Activated T-cell treated with anti-CD3 and anti-CD28 coated beads, Interleukin-2, amount 50 U/mL, for 24 hours (primary cell): ENCODE data around the gene PCDHA1.
"Not testable (repeated sequence)": the region's sequence is repeated elsewhere in the genome, so short reads cannot be mapped to it uniquely, and the experiment has no call there.

Source experiments
- DNase-seq: peaks from one replicate; pipeline ENCODE4 v3.0.0-alpha.2; 2020
- H3K27ac Mint-ChIP-seq: 2 replicates; pipeline ENCODE4 v1.8.0; 2020; ENCODE audit warnings: mild to moderate bottlenecking, mixed read lengths
- H3K27me3 Mint-ChIP-seq: 2 replicates; pipeline ENCODE4 v1.8.0; 2020; ENCODE audit warnings: mixed read lengths
- H3K36me3 Mint-ChIP-seq: 2 replicates; pipeline ENCODE4 v1.8.0; 2020; ENCODE audit warnings: low read depth, mixed read lengths
- H3K4me1 Mint-ChIP-seq: 2 replicates; pipeline ENCODE4 v1.8.0; 2020; ENCODE audit warnings: low read depth, mixed read lengths
- H3K4me3 Mint-ChIP-seq: 2 replicates; pipeline ENCODE4 v1.8.0; 2020; ENCODE audit warnings: mild to moderate bottlenecking, moderate library complexity, mixed read lengths
- H3K9me3 Mint-ChIP-seq: 2 replicates; pipeline ENCODE4 v1.8.0; 2020; ENCODE audit warnings: mixed read lengths

Gene PCDHA1

GRCh38 chr5:140857177-140857986, 71.4 kb downstream of the PCDHA1 start:
- no peaks in the 10 kb centered on the region for H3K36me3 Mint-ChIP-seq
- no peak overlapping the region for H3K27ac Mint-ChIP-seq
- peaks cover 43% of the 10 kb centered on the region for H3K27me3 Mint-ChIP-seq
- DNase-seq: no peak
- H3K4me3 Mint-ChIP-seq: no peak overlapping the region
- H3K9me3 Mint-ChIP-seq: peaks cover 16% of the 10 kb centered on the region
- H3K4me1 Mint-ChIP-seq: no peaks in the 10 kb centered on the region

GRCh38 chr5:140857987-140858240, 72.0 kb downstream of the PCDHA1 start:
- H3K27ac Mint-ChIP-seq: no peak overlapping the region
- DNase-seq: no peak
- peaks cover 47% of the 10 kb centered on the region for H3K27me3 Mint-ChIP-seq
- H3K4me1 Mint-ChIP-seq: no peaks in the 10 kb centered on the region
- no peaks in the 10 kb centered on the region for H3K36me3 Mint-ChIP-seq
- H3K4me3 Mint-ChIP-seq: no peak overlapping the region
- peaks cover 18% of the 10 kb centered on the region for H3K9me3 Mint-ChIP-seq

- H3K4me1 Mint-ChIP-seq: no peaks in the 10 kb centered on the region
- peaks cover 39% of the 10 kb centered on the region for H3K27me3 Mint-ChIP-seq
- H3K36me3 Mint-ChIP-seq: no peaks in the 10 kb centered on the region
- H3K4me3 Mint-ChIP-seq: no peak overlapping the region
- no peak overlapping the region for H3K27ac Mint-ChIP-seq
- H3K9me3 Mint-ChIP-seq: peaks cover 19% of the 10 kb centered on the region
- DNase-seq: no peak
These were observed 76.7 kb downstream of the PCDHA1 start for GRCh38 chr5:140862441-140863295.

GRCh38 chr5:140868721-140869554, 83.0 kb downstream of the PCDHA1 start, which contains the start of gene PCDHA11:
TSS of gene PCDHA11 (plus strand) at chr5:140868957. CDS start at chr5:140869104, 147 bp downstream.
- Mint-ChIP-seq H3K4me1 (no peaks in the 10 kb centered on the region), H3K27ac (no peak within 1 kb of the TSS), H3K9me3 (peaks cover 16% of the 10 kb centered on the region), H3K4me3 (no peak within 1 kb of the TSS), H3K27me3 (peaks cover 44% of the 10 kb centered on the region), H3K36me3 (peaks cover 7% of the 10 kb centered on the region)
- no peak for DNase-seq

GRCh38 chr5:140869555-140869886, 83.6 kb downstream of the PCDHA1 start:
- Mint-ChIP-seq H3K4me1 (no peaks in the 10 kb centered on the region), H3K4me3 (no peak overlapping the region), H3K9me3 (peaks cover 21% of the 10 kb centered on the region), H3K36me3 (peaks cover 7% of the 10 kb centered on the region), H3K27ac (no peak overlapping the region), H3K27me3 (peaks cover 47% of the 10 kb centered on the region)
- no peak for DNase-seq

- H3K4me3 Mint-ChIP-seq: no peak overlapping the region
- H3K9me3 Mint-ChIP-seq: peaks cover 27% of the 10 kb centered on the region
- H3K27me3 Mint-ChIP-seq: peaks cover 54% of the 10 kb centered on the region
- no peak for DNase-seq
- peaks cover 7% of the 10 kb centered on the region for H3K36me3 Mint-ChIP-seq
- no peaks in the 10 kb centered on the region for H3K4me1 Mint-ChIP-seq
- no peak overlapping the region for H3K27ac Mint-ChIP-seq
These were observed 84.6 kb downstream of the PCDHA1 start for GRCh38 chr5:140870221-140871201.

- Mint-ChIP-seq H3K9me3 (peaks cover 37% of the 10 kb centered on the region), H3K27ac (no peak within 1 kb of the TSS), H3K27me3 (peaks cover 57% of the 10 kb centered on the region)
These were observed 89.4 kb downstream of the PCDHA1 start, which contains the start of gene PCDHA12 for GRCh38 chr5:140875085-140876065. TSS of gene PCDHA12 (plus strand) at chr5:140875308. CDS start at chr5:140875473, 165 bp downstream.

GRCh38 chr5:140876541-140877261, 90.8 kb downstream of the PCDHA1 start:
- H3K27ac Mint-ChIP-seq, H3K36me3 Mint-ChIP-seq: not testable (repeated sequence)

More at GRCh38 chr5:140875085-140876065, 89.4 kb downstream of the PCDHA1 start, which contains the start of gene PCDHA12:
- DNase-seq: no peak
- no peaks in the 10 kb centered on the region for H3K4me1 Mint-ChIP-seq
- H3K4me3 Mint-ChIP-seq: no peak within 1 kb of the TSS
- H3K36me3 Mint-ChIP-seq: peaks cover 3% of the 10 kb centered on the region

GRCh38 chr5:140877262-140877581, 91.3 kb downstream of the PCDHA1 start:
- Mint-ChIP-seq H3K36me3 (peaks cover 3% of the 10 kb centered on the region), H3K9me3 (peaks cover 42% of the 10 kb centered on the region), H3K4me3 (no peak overlapping the region), H3K4me1 (no peaks in the 10 kb centered on the region), H3K27me3 (peaks cover 60% of the 10 kb centered on the region), H3K27ac (no peak overlapping the region)
- no peak for DNase-seq

More at GRCh38 chr5:140876541-140877261, 90.8 kb downstream of the PCDHA1 start:
- Mint-ChIP-seq H3K9me3 (peaks cover 41% of the 10 kb centered on the region), H3K27me3 (peaks cover 58% of the 10 kb centered on the region)
- DNase-seq, H3K4me3 Mint-ChIP-seq, H3K4me1 Mint-ChIP-seq: not testable (repeated sequence)

- H3K9me3 Mint-ChIP-seq: peaks cover 25% of the 10 kb centered on the region
- H3K27ac Mint-ChIP-seq: no peak within 1 kb of the TSS
- H3K36me3 Mint-ChIP-seq: peaks cover 5% of the 10 kb centered on the region
- peaks cover 37% of the 10 kb centered on the region for H3K27me3 Mint-ChIP-seq
- H3K4me3 Mint-ChIP-seq: no peak within 1 kb of the TSS
- no peaks in the 10 kb centered on the region for H3K4me1 Mint-ChIP-seq
- DNase-seq: no peak
These were observed 96.1 kb downstream of the PCDHA1 start, which contains the start of gene PCDHA13 for GRCh38 chr5:140881889-140882590. TSS of gene PCDHA13 (plus strand) at chr5:140882124. CDS start at chr5:140882269, 145 bp downstream.

- Mint-ChIP-seq H3K27me3 (peaks cover 32% of the 10 kb centered on the region), H3K36me3 (peaks cover 5% of the 10 kb centered on the region), H3K4me1 (no peaks in the 10 kb centered on the region), H3K27ac (no peak overlapping the region), H3K9me3 (peaks cover 28% of the 10 kb centered on the region), H3K4me3 (no peak overlapping the region)
- DNase-seq: no peak
These were observed 96.6 kb downstream of the PCDHA1 start for GRCh38 chr5:140882591-140882899.

GRCh38 chr5:140883373-140883772, 97.4 kb downstream of the PCDHA1 start:
- peaks cover 5% of the 10 kb centered on the region for H3K36me3 Mint-ChIP-seq
- peaks cover 23% of the 10 kb centered on the region for H3K9me3 Mint-ChIP-seq
- no peak overlapping the region for H3K4me3 Mint-ChIP-seq
- peaks cover 29% of the 10 kb centered on the region for H3K27me3 Mint-ChIP-seq
- DNase-seq: no peak
- no peak overlapping the region for H3K27ac Mint-ChIP-seq
- no peaks in the 10 kb centered on the region for H3K4me1 Mint-ChIP-seq
